CMK (cell line): ENCODE measurements around the gene EXOSC1.
A peak's percentile ranks its signal among the peaks of the same experiment; 100 is the strongest.
"Not testable (repeated sequence)": the region's sequence is repeated elsewhere in the genome, so short reads cannot be mapped to it uniquely, and the experiment has no call there.

Source experiments
- DNase-seq: peaks from one replicate; pipeline ENCODE4 v3.0.0-alpha.2; 2010; ENCODE audit warnings: low read depth

EXOSC1 gene

GRCh38 chr10:97407952-97408248, 37.9 kb downstream of the EXOSC1 start:
- no peak for DNase-seq

GRCh38 chr10:97407211-97407951, 38.4 kb downstream of the EXOSC1 start:
- DNase-seq, result peak; percentile 64

GRCh38 chr10:97406483-97406882, 39.3 kb downstream of the EXOSC1 start:
- DNase-seq, result not testable (repeated sequence)

- peak; percentile 60 for DNase-seq
Observed at GRCh38 chr10:97406064-97406463, 39.7 kb downstream of the EXOSC1 start.

GRCh38 chr10:97404044-97404443, 41.8 kb downstream of the EXOSC1 start:
- no peak for DNase-seq

GRCh38 chr10:97401455-97401919, 44.3 kb downstream of the EXOSC1 start:
- DNase-seq, result no peak

GRCh38 chr10:97400665-97401454, 44.9 kb downstream of the EXOSC1 start, which contains the start of gene RRP12:
Gene RRP12 (minus strand): TSS chr10:97401340. CDS start chr10:97401231, 109 bp downstream.
- peak; percentile 96 for DNase-seq

- peak; percentile 21 for DNase-seq
Observed at GRCh38 chr10:97399843-97400545, 45.8 kb downstream of the EXOSC1 start.

GRCh38 chr10:97396056-97396455, 49.8 kb downstream of the EXOSC1 start:
- no peak for DNase-seq

GRCh38 chr10:97393034-97393573, 52.7 kb downstream of the EXOSC1 start:
- no peak for DNase-seq

GRCh38 chr10:97390091-97390490, 55.7 kb downstream of the EXOSC1 start:
- no peak for DNase-seq

- no peak for DNase-seq
Observed at GRCh38 chr10:97388152-97388551, 57.7 kb downstream of the EXOSC1 start.
